NCI-H460 (cell line): ENCODE data around the gene LRRC28. TPM values are rescaled to one million over a fixed set of nuclear protein-coding genes. Genes with fewer than 3 reads are reported as not detected.

ENCODE experiments used
- DNase-seq: peaks from one replicate; pipeline ENCODE4 v3.0.0-alpha.2; 2016; ENCODE audit warnings: low read depth; ENCODE audit errors: extremely low read depth
- total RNA-seq: library from RNA; depleted of rRNA; stranded (reverse); fragments of >200 nt; shearing (Covaris generic); gene quantifications from 2 replicates; pipeline ENCODE4 v1.2.3, GENCODE V29; 2014; rRNA removed

Gene LRRC28
- total RNA-seq, 1 experiment from 2014 or later: 21.6 TPM

GRCh38 chr15:99432271-99433025 lies 181.2 kb downstream of the LRRC28 start:
- DNase-seq: no peak

GRCh38 chr15:99433026-99433756 lies 181.9 kb downstream of the LRRC28 start:
- DNase-seq: no peak

- no peak for DNase-seq
These were observed 182.6 kb downstream of the LRRC28 start for GRCh38 chr15:99433757-99434450.

- DNase-seq: no peak
These were observed 183.3 kb downstream of the LRRC28 start for GRCh38 chr15:99434506-99435112.

- DNase-seq: no peak
These were observed 183.9 kb downstream of the LRRC28 start for GRCh38 chr15:99435113-99435695.

- DNase-seq: no peak
These were observed 184.7 kb downstream of the LRRC28 start for GRCh38 chr15:99435877-99436541.

- no peak for DNase-seq
These were observed 185.4 kb downstream of the LRRC28 start for GRCh38 chr15:99436542-99437314.

GRCh38 chr15:99437315-99438223 lies 186.3 kb downstream of the LRRC28 start:
- DNase-seq: no peak

- no peak for DNase-seq
These were observed 186.9 kb downstream of the LRRC28 start for GRCh38 chr15:99438224-99438585.

- DNase-seq: no peak
These were observed 187.6 kb downstream of the LRRC28 start for GRCh38 chr15:99438691-99439523.

GRCh38 chr15:99439524-99439835 lies 188.2 kb downstream of the LRRC28 start:
- no peak for DNase-seq

GRCh38 chr15:99440029-99440428 lies 188.7 kb downstream of the LRRC28 start:
- no peak for DNase-seq

Other genes starting within 250 kb of the LRRC28 start
- not detected in 2 replicates for gene PGPEP1L, start 243.7 kb upstream of the LRRC28 start, total RNA-seq
- gene SYNM, start 146.4 kb upstream of the LRRC28 start, total RNA-seq: 12.1 and 15.1 TPM in 2 replicates
- 14.5 and 15.3 TPM in 2 replicates for gene TTC23, start 1.9 kb upstream of the LRRC28 start, total RNA-seq